ENCODE measurements around the gene RNF10.
"Not testable (repeated sequence)": the region's sequence is repeated elsewhere in the genome, so short reads cannot be mapped to it uniquely, and the experiment has no call there.

RNF10 gene

DNA sequence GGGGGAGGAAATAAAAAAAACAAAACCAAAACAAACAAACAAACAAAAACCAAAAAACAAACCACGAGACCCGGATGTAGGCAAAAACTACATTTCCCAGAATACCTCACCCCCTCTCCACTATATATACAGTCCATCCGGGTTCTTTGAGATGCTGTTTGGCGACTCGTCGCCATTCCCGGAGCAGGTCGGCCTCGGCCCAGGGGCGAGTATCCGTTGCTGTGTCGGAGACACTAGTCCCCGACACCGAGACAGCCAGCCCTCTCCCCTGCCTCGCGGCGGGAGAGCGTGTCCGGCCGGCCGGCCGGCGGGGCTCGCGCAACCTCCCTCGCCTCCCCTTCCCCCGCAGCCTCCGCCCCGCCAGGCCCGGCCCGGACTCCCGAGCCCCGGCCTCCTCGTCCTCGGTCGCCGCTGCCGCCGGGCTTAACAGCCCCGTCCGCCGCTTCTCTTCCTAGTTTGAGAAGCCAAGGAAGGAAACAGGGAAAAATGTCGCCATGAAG is at the start of gene RNF10:
RNF10 (plus strand) TSS at position 154 of the 500 bp plus-strand sequence. CDS start 456 bp downstream, outside the sequence.
- DNase-seq = peak; percentile 75

DNA sequence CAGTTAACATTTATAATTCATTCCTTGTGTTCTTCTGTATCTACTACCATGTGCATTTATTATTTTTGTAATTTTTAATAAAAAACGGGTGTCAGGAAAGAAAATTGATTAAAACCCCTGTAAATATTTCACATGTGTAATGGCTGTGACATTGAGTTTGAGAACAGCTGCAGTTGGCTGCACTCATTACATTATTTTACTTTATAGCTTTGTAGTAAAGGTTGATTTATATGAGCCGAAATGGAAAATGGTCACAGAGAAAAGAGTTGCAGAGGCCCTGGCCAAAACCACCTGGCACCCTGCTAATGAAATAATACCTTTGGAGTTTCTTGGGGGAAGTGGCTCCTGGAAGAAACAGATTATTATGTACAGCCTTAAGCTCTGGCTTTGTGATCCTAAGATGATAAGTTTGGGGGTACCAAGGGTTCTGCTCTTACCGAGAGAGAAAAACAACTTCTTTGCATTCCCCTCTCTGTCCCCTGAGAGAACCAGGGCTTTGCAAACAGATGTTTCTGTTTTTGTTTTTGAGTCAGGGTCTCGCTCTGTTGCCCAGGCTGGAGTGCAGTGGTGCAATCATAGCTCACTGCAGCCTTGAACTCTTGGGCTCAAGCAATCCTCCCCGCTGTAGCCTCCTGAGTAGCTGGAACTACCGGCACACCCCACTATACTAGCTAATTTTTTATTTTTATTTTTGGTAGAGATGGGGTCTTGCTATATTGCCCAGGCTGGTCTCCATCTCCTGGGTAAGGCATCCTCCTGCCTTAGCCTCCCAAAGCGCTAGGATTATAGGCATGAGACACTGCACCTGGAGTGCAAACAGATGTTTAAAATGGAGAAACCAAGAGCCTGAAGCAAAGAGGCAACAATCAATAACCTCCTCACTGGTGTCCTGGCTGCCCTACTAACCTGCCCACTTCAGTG is 47.9 kb upstream of the RNF10 start:
- DNase-seq = no peak

DNA sequence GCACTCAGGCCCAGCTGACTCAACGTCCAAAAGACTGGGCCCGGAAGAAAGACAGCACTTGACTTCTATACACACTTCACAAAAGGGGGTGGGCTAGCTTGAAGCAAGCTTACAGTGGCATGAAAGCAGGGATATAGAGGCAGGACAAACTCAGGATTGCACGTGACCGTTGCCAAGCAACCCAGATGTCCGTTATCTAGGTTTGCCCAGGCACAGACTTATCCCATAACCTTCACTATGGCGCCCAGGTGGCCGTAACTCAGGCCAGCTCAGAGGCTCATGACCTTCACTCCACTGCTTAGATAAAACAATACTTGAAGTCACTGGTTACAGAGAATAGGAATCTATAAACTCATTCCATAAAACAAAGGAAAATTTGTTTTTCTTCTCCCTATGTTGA is 46.6 kb upstream of the RNF10 start:
- DNase-seq = not testable (repeated sequence)

DNA sequence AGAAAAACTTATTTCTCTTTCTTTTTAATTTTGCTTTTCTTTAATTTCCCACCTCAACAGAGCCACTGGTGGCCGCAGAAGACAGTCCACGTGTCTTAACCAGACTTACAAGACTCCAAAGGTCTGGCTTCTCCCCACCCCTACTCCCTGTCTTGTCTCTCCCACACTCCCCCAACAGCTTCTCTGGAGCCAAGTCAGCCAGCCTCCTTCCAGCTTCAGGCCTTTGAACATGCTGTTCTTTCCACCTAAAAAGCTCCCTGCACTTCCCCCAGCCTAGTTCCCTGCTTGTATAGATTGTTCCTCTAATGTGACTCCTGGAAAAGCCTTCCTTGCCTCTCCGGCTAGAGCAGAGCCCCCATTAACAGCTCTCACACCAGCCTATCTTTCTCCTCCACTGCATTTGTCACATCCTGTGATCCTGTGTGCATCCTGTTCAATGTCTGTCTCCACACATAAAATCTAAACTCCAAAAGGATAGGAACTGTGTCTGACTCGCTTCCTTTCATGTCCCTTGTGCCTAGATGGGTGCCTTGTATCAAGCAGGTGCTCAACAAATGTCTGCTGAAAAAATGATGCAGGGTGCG is 46.0 kb upstream of the RNF10 start:
- no peak for DNase-seq

DNA sequence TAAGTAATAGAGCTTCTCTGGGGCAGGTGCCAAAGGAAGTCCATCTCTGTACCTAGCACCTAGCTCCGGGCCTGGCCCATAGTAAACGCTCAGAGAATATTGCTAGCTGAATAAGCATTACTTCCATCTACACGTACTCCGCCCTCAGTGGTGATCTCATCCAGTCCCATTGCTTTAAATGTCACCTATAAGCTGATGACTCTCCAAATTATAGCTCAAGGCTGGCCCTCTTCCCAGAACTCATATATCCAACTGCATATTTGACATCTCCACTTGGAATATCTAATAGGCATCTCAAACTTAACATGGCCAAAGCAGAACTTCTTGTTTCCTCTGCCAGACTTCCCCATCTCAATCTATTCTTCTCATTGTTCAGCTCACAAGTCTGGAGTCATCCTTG is 45.1 kb upstream of the RNF10 start:
- no peak for DNase-seq

DNA sequence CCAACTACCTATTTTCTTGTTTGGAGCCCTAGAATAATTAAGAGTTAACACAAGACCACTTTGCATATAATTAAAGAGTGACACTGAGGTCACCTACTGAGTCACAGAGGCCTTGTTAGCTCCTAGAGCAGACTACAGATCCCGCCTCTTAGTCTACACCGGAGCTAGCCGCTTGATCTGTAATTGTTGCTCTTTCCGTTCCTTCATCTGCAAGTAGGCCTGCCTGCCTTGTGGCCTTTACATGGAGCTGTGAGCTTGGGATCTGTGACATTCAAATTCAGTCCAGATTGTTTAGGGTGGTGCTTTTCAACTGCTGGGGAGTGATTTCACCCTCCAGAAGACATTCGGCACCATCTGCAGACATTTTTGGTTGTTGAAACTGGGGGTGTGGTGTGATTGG is 43.8 kb upstream of the RNF10 start:
- DNase-seq = no peak

DNA sequence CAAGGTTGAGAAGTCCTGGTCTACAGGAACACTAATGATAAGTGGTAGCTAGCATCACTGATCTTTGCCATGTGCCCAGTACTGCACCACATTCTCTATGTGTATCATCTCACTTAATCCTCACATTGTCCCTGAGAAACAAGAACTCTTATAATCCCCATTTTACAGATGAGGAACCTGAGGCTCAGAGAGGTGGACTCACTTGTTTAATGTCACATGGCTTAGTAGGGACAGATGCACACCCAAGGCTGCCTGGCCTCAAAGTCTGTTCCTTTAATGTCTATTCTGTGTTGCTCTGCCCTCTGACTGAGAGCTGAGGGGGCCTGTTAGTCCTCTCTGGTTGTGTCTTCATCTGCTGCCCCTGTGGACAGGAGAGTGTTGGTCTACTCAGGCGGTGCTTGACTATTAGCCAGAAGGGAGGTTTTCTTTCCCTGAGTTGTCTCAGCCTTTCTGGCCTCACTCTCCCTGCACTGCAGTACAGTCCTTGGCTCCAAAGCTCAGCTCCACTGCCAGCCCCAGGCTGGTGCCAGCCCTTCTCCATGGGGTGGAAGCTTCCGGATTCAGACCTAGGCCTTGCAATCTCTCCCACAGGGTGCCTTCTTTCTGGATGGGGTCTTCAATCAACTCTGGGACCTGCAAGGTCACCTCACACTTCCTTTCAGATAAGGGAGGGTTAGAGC is 43.2 kb upstream of the RNF10 start:
- DNase-seq = no peak

DNA sequence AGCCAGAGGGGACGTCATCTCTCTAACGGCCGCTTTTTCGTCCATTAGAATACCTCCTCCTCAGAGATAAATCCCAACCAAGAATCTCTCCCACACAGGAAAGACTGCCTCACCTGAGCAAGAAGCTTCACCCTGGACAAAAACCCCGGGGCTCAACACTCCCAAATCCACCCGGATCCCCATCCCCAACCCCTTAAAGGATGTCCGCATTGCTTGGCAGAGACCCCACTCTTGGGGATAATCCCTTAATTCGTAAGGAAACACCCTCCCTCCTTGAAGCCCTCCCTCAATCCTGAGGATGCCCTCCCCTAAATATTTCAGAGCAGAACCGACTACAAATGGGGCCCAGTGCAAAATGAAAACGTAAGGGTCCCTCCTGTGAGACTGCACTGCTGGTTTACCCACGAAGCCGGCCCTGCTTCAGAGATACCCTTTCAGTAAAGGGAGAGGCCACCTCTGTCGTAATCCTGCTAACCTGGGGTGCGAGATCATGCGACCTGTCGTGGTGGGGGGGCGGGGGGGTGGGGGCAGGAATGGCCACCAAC is 38.9 kb upstream of the RNF10 start:
- DNase-seq = no peak

DNA sequence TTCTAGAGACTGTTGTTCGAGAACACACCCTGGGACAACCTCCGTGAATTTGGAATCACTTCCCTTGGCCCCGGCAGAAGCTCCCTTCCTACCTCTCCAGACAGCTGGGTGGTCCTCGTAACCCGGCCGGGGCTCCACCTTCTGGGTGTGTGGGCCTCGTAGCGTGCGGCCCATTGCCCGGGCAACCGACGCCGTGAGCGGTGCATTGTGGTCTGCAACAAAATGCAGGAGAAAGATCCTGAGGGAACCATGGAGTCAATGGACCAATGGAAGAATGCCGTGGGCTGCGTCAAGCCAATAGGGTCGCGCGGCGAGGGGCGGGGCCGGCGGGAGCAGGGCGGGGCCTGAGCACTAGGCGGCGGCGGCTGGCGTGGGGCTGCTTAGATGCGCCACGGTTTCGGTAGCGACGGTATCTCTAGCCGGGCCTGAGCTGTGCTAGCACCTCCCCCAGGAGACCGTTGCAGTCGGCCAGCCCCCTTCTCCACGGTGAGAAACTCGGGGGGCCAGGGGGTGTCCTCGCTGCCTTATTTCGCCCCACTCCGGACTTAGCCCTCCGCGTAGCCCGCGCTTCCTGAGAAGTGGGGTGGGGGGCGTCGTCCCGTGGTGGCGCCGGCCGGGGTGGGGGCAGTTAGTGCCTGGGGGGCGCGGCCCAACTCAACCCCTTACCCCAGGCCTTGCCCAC is 38.3 kb upstream of the RNF10 start, which contains the start of gene DYNLL1:
DYNLL1 (plus strand) TSS at position 383 of the 682 bp plus-strand sequence. CDS start 309 bp downstream, outside the sequence.
- peak; percentile 95 for DNase-seq

DNA sequence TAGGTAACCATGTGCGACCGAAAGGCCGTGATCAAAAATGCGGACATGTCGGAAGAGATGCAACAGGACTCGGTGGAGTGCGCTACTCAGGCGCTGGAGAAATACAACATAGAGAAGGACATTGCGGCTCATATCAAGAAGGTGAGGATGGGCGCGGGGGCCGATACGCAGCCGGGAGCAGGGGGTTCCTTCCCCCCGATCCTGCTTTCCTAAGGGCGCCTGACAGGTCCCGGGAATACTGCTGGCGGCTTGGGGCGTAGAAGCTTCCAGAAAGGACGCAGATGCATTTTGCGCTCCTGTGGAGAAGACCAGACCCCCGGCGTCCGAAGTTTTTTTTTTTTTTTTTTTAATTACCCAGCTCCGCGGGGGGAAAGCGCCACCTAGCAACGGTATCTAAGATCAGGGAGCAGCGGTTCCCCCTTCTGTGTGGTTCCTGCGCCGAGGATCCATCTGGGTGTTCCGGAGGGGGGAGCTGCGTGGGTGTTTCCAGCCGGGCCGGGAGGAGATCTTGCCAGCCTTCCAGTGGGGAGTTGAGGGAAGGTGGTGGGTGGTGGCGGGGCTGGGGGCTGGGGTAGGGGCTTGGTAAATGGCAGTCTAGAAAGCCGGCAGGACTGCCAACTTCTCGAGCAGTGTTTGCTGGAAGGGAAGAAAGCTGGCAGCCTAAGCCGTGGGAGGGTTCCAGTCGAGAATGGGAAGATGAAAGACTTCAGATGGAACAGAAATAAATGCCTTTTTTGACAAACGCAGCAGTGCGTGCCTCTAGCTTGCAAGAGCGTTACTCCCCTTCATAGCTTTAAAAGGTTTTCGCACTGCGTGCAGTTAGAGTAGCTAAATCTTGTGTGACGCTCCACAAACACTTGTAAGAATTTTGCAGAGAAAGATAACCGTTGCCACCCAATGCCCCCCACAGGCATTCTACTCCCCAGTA is 37.5 kb upstream of the RNF10 start:
- DNase-seq = peak; percentile 45

DNA sequence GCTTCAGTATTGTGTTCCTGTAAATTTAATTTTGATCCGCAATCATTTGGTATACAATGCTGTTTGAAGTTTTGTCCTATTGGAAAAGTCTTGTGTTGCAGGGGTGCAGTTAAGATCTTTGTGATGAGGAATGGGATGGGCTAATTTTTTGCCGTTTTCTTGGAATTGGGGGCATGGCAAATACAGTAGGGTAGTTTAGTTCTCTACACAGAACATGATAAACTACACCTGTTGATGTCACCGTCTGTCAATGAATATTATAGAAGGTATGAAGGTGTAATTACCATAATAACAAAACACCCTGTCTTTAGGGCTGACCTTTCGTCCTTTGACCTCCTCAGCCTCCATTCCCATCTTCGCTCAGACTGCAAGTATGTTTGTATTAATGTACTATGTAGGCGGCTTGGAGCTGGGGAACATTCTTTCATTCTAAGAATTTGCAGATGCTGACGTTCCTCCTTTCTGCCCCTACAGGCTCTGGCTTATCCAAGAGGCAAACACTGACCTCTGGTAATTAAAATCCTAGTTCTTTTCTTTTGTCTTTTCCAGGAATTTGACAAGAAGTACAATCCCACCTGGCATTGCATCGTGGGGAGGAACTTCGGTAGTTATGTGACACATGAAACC is 36.5 kb upstream of the RNF10 start:
- no peak for DNase-seq

DNA sequence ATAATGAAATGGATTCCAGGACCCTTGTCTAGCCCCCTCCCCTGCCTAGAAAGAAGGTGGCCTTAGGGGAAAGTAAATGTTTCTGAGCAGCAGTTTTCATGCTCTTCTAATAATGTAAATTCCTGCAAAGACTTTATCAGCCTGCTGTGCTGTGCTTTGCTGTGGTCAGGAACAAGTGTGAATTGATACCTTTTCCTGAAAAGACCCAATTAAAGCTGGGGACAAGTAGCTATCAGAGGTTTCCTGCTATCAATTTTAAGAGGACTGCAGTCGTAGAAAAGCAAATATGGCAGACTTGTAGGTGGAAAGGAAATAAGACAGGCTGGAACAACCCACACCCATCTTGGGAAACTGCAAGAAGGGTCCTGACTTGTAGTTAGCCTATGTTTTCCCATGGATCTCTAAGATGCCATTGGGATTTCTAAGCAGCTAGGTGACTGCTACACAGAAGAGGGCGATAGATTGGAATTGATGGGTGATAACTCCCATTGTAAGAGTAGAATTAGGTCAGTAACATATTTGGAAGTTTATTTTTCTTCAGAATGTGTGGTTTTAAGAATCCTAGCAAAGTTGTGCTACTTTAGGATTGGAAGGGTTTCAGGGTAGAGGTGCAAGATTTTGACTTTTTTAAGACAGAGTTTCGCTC is 35.2 kb upstream of the RNF10 start:
- no peak for DNase-seq

DNA sequence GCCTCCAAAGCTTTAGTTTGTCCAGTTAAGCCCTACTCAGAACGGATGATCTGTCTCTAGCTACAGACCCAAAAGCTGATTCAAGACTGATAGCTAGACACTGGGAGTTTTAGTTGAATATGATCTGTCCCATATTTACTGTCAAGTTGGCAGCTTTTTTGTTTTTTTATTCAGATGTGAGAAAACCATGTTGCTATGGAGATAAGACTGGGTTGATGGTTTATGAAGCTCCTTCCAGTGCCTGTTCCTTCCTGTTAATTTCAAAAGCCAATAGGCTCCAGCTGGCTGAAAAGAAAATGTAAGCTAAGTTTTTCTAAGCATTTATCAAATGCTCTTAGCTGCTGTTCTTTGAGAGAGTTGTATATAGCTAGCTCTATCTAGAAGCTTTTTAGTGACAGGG is 33.6 kb upstream of the RNF10 start:
- no peak for DNase-seq

DNA sequence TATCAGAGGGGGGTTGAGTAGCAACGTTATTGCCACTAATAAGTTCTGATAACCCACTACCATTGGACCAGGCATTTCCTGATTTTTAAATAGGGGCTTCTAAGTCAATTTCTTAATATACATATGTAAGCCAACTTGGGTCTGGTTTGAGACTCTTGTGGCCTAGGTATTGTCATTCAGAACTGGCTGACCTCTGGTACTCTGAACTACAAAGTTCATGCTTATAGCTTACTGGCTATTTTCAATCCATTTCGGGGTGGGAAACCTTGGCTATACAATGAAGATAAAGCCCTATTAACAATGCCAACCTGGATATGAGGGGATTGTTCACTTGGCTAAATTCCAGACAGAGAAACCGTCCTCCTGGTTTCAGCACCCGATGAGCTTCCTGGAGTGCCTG is 29.6 kb upstream of the RNF10 start:
- no peak for DNase-seq

DNA sequence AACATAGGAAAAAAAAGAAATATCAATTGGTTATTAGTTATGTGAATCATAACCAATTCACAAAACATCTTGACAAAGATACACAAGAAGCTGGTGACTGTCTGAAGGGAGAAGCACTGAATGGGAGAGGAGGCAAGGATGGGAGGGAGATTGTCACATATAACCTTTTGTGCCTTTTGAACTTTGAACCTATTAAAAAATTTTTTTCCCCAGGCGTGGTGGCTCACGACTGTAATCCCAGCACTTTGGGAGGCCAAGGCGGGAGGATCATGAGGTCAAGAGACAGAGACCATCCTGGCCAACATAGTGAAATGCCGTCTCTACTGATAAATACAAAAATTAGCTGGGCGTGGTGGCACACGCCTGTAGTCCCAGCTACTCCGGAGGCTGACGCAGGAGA is 25.6 kb upstream of the RNF10 start:
- DNase-seq = no peak

DNA sequence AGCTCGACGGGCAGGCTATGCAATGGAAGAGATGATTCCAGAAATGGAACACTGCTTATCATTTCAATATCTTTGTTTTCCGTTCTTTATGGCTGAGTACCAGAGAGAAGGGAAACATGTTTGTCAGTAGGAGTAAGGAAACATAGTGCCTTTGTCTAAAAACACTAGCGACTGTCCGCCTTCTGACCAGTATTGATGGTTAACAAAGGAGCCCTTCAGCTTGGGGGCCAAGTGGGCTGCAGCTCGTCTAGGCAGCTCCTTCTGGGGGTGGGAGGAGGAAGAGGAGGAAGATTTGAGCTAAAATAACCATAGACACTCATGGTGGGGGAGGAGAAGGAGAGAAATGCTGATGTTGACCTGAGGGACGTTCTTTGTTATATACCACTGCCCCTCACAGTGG is 20.2 kb upstream of the RNF10 start:
- no peak for DNase-seq

DNA sequence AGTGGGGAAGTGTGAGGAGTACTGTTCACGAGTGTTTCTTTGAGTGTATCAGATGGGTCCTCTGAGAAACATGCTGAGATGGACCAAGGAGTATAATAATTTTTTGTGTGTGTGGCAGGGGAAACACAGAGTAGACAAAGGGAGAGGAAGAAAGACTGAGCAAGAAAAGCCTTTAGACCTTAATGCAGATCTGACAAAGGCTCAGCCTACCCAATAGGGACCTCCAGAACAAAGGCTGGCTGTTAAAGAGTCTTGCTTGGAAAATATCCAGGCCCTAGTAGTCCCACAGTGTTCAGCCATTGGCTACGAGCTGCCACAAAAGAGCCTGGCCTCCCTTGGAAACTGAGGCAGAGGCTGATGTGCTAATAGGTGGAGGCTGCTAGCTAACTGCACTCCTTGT is 18.7 kb upstream of the RNF10 start:
- no peak for DNase-seq

DNA sequence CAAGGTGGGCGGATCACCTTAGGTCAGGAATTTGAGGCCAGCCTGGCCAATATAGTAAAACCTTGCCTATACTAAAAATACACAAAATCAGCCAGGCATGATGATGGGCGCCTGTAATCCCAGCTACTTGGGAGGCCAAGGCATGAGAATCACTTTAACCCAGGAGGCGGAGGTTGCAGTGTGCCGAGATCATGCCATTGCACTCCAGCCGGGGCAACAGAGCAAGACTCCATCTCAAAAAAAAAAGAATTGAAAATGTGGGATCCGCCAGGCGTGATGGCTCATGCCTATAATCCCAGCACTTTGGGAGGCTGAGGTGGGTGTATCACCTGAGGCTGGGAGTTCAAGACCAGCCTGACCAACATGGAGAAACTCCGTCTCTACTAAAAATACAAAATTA is 14.8 kb upstream of the RNF10 start:
- DNase-seq = not testable (repeated sequence)

DNA sequence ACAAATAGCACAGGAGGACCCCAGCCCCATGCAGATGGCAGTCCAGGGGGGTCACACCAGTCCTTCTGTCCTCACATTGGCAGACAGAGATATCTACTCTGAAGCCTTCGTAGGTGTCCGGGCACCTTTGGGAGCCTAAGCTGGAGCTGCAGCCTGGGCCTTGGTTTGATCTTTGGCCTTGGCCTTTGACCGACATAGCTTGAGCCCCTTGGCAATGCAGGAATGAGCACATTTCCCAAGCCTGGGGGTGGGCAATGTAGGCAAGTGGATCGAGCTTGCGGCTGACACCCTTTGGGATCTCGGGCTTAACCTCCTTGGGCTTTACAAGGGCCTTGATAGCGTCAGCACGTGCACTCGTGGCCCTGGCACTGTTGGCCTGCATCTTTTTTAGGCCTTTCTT is 11.6 kb upstream of the RNF10 start:
- DNase-seq = no peak

DNA sequence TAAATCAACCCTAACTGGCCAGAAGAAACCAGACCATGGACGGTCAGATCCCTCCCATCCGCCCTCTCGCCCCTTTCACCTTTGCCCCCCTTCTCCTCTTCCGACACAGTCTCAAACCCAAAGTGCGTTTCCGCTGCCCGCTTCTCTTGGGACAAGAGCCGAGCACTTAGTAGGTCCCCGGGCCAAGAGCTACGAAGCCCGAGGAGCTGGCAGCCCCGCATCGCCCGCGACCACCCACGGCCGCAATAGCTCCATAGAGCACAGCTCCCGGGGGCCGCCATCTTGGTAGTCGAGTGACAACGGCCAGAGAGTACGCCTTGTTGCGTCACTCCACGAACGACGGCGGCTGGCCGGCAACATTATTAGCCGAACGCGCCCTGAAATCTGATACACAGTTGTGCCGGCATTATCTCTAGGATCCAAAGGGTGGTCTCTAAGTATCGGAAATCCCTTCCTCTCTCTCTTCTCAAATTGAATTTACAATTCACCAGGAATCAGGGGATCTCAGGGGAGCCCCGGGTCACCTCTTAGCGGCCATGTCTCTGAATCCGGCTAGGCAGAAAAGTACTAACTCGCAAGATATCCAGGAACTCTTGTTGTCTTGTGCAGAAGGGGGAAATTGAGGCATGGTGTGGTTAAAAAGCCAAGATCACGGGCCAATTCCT is 5.2 kb upstream of the RNF10 start, which contains the start of gene COQ5:
COQ5 (minus strand) TSS at position 298 of the 665 bp plus-strand sequence; CDS start at position 281, 17 bp downstream.
- peak; percentile 83 for DNase-seq
